IMR-90 (cell line): ENCODE data around the gene SLC16A7. TPM values are rescaled to one million over a fixed set of nuclear protein-coding genes. Genes with fewer than 3 reads are reported as not detected.

Source experiments
- microRNA-seq, 2 experiments: library from miRNA; stranded (forward) in 1 of 2; unstranded in 1 of 2; fragments of 10-50 nt in 1 of 2; fragments of <30 nt in 1 of 2; gene quantifications in 1 of 2; microRNA quantifications in 1 of 2; one replicate each; pipeline versions ENCODE3 to v1.1.0; 2013 to 2020; ENCODE audit not compliant: insufficient read depth in 1 of 2, insufficient read length in 1 of 2, unreplicated experiment in 1 of 2
- polyA plus RNA-seq, 3 experiments: library from polyadenylated mRNA; depleted of rRNA; stranded (reverse); fragments of >200 nt; gene quantifications; 2 replicates each; pipeline ENCODE4 v1.2.3, GENCODE V29; 2012; ENCODE audit warnings: low replicate concordance in 1 of 3
- small RNA-seq, 5 experiments: library from RNA; depleted of rRNA; stranded (forward); fragments of <200 nt; gene quantifications; one replicate each; pipeline ENCODE3, GENCODE V24; 2012
- total RNA-seq: library from RNA; depleted of rRNA; stranded (reverse); fragments of >200 nt; gene quantifications from 2 replicates; pipeline ENCODE4 v1.2.3, GENCODE V29; 2012

The SLC16A7 gene
- total and polyA plus RNA-seq, 2 of the 4 experiments (the other 2 are of a cell fraction): 2.6 to 21.5 TPM

Small RNA genes lying within 50 kb of the gene (microRNA-seq; reads per million reads assigned to microRNA genes)
- gene AC079905.2 (ENCODE audit: insufficient read depth, insufficient read length): not detected
- not detected for gene RNU4-20P (ENCODE audit: insufficient read depth, insufficient read length)

Small RNA genes lying within 50 kb of the gene (small RNA-seq; reads per million reads assigned to genes)
- gene AC079905.2: 0 reads per million in 5 experiments
- 0 reads per million in 5 experiments for gene RNU4-20P
